Epithelial cell of esophagus (primary cell): ENCODE measurements around the gene RUSC2.
"Not testable (repeated sequence)": the region's sequence is repeated elsewhere in the genome, so short reads cannot be mapped to it uniquely, and the experiment has no call there.

Experiments used
- DNase-seq: peaks from one replicate; pipeline ENCODE4 v3.0.0; 2010; ENCODE audit warnings: low read depth
- H3K4me3 ChIP-seq: 2 replicates; pipeline ENCODE4 v1.5.1; 2011; ENCODE audit warnings: mild to moderate bottlenecking, low read length, control low read depth
- TF ChIP-seq, protein P1 (sequence below): IDR thresholded peaks from 2 replicates; pipeline ENCODE4 v1.5.1; 2011; ENCODE audit warnings: low read depth, mild to moderate bottlenecking, low read length, control low read depth, inconsistent platforms; ENCODE audit not compliant: insufficient read depth; ENCODE audit errors: missing control alignments

Gene RUSC2

DNA sequence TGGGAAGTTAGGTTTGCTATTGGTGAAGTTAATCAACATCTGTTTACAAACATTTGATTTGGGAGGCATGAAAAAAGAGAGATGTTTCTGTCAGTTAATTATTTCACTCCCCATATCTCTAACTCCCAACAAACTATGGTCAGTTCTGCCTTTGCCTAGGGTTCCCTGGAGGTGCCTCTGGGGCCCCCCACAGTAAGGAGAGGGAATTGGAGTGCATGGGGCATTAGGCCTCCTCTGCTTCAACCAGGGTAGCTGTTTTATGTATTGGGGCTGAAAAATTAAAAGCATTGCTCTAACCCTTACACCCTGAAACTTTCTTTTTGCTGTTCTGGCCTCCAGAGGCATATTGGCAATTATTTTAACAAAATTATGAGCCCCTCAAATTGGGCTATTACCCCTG is 32.3 kb downstream of the RUSC2 start:
- no peak overlapping the region for H3K4me3 ChIP-seq
- no peak for DNase-seq
- TF ChIP-seq, protein P1, sequence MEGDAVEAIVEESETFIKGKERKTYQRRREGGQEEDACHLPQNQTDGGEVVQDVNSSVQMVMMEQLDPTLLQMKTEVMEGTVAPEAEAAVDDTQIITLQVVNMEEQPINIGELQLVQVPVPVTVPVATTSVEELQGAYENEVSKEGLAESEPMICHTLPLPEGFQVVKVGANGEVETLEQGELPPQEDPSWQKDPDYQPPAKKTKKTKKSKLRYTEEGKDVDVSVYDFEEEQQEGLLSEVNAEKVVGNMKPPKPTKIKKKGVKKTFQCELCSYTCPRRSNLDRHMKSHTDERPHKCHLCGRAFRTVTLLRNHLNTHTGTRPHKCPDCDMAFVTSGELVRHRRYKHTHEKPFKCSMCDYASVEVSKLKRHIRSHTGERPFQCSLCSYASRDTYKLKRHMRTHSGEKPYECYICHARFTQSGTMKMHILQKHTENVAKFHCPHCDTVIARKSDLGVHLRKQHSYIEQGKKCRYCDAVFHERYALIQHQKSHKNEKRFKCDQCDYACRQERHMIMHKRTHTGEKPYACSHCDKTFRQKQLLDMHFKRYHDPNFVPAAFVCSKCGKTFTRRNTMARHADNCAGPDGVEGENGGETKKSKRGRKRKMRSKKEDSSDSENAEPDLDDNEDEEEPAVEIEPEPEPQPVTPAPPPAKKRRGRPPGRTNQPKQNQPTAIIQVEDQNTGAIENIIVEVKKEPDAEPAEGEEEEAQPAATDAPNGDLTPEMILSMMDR: no peak

DNA sequence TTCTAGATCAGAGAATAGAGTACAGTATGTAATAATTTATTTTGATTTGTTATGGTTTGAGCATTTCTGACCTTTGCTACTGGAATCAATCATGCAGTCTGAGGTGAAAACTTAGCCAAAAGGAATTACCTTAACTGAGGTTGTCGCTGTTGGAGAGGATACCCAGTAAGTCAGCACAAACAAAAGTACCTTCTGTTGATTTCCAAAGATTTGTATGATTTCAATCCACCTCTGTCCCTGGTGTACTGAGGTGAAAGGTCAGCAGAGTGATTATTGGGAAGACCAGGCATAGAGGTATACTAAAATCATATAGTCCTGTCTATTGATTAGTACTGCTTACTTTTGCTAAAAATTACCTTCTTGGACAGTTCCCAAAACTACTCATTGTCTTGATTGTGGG is 32.8 kb downstream of the RUSC2 start:
- DNase-seq: no peak
- no peak overlapping the region for H3K4me3 ChIP-seq
- TF ChIP-seq, protein P1: no peak

DNA sequence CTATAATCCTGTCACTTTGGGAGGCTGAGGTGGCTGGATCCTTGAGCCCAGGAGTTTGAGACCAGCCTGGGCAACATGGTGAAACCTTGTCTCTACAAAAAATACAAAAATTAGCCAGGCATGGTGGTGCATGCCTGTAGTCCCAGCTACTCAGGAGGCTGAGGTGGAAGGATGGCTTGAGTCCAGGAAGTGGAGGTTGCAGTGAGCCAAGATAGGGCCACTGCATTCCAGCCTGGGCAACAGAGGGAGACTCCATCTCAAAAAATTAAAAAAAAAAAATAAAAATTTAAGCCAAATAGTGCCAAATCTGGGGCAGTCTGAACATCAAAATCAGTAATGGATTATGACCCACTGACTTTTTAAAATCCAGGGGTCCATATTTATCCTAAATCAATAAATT is 33.6 kb downstream of the RUSC2 start:
- DNase-seq, H3K4me3 ChIP-seq: not testable (repeated sequence)

DNA sequence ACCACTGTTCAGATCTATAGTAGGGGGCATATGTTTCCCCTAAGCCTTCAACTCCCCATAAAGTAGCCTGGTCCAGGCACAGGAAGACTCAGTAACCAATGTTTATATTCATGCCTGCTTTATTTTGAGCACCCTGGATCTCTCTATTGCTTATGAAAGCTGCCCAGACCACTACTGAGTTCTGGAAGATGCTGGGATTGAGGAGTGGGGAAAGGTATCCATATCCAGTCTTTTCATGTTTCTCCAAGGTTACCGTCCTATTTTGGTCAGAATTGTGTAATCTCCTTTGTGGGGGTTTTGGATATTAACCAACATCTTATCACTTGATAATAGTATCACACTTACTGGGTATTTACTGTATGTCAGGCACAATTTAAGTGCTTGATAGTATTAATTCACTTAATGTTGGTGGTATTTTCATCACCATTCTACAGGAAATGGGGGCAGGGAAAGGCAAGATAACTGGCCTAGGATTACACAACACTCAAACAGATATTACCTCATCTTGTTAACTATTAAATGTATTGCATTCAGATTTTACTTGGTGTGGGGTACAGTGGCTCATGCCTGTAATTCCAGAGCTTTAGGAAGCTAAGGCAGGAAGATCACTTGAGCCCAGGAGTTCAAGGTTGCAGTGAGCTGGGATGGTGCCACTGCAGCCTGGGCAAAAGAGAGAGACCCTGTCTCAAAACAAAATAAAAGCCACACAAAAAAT is 36.3 kb downstream of the RUSC2 start:
- TF ChIP-seq, protein P1: no peak
- DNase-seq: peak; percentile 42

DNA sequence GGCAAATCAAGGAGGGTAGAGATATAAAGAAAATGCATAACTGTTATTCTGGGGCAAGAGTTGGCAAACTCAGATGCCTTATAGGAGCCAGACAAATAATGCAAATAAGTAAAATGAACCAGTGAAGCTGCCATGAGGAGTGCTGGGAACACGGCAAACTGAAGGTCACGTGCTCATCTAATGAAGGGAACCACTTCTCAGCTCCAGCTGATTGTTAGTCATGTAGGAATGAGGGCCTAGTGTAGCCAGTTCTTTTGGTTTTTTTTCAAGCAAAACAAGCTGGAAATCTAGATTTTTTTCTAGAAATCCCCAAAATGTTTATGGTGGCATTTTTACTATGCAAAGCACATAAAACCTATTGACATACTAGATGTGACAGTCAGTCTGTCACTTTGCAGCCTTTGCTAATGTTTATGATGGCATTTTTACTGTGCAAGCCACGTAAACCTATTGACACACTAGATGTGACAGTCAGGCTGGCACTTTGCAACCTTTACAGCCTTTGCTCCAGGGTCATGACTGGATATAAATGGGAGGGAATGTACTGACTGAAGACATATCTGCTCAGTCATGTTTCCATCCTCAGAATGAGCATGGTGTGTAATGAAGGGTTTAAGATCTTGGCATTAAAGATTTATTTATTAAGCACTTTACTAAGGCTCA is 39.4 kb downstream of the RUSC2 start:
- TF ChIP-seq, protein P1: no peak
- no peak for DNase-seq
- no peak overlapping the region for H3K4me3 ChIP-seq

More for the DNA sequence above, 36.3 kb downstream of the RUSC2 start:
- no peak overlapping the region for H3K4me3 ChIP-seq

DNA sequence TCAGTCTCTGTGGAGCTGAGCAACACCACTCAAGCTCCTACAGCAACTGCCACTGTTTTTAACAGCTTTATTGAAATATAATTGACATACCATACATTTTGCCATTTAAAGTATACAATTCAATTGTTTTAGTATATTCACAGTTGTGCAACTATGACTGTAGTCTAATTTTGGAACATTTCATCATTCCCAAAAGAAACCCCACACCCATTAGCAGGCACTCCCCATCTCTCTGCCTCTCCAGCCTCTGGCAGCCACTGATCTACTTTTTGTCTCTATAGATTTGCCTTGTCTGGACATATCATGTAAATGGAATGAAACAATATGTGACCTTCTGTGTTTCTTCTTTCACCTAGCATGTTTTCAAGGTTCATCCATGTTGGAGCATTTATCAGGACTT is 43.5 kb downstream of the RUSC2 start:
- DNase-seq: peak; percentile 39
- TF ChIP-seq, protein P1: no peak

DNA sequence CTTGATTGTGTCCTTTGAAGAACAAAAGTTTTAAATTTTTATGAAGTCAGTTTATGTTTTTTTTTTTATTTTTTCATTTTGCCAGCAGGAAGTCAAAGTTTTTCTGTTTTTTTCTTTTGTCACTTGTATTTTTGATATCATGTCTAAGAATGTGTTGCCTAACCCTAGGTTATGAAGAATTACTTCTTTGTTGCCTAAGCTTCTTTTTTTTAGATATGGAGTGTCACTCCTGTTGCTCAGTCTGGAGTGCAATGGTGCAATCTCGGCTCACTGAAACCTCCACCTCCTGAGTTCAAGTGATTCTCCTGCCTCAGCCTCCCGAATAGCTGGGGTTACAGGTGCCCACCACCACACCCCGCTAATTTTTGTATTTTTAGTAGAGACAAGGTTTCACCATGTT is 45.0 kb downstream of the RUSC2 start:
- H3K4me3 ChIP-seq, DNase-seq: not testable (repeated sequence)

More for the DNA sequence above, 43.5 kb downstream of the RUSC2 start:
- H3K4me3 ChIP-seq: no peak overlapping the region

DNA sequence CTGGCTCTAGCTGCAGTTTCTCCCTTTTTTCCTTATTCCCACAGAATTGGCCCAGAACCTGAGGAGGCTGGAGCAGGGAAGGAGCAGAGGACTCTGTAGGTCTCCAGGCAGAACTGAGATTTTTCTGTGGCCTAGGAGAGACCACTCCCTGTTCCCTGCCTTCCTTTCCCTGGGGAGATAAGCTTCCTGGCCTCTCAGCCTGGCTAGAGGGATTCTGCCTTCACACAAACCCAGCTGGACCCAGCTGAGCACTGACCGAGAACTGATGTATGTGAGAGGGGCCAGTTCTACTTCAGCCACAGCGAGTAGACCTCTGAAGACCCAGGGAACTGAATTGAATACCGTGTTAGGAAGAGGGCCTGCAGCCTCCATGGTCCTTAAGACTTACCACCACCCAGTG is 48.0 kb downstream of the RUSC2 start:
- TF ChIP-seq, protein P1: no peak
- DNase-seq: no peak
- H3K4me3 ChIP-seq: no peak overlapping the region
